ENCODE results near the gene DNAJC15.

Gene DNAJC15

DNA sequence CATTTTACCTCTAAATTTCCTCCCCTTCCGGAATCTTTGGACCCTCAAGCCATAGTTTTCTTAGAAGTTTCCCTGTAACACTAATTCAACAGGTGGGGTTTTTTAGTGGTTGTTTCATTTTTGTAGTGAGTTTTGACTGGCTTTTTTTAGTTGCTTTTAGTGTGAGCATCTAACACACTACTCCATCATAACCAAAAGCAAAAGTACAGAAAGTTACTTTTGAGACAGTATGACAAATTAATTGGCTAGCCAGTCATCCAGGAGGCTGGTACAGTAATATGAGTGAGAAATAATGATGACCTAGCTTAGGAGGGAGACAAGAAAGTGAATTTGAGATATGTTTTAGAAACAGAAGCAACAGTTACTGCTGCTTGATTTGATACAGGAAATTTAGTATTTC, 71.5 kb downstream of the DNAJC15 start:
- Histone ChIP-seq H3K27ac (ENCODE audit: low read depth, low read length) (no peak overlapping the region), H3K9me3 (ENCODE audit: control insufficient read depth in 5 of 5, low read length in 5 of 5) (no peaks in the 10 kb centered on the region), H3K4me1 (ENCODE audit: control insufficient read depth in 5 of 5, insufficient read depth in 5 of 5, low read length in 5 of 5) (peaks cover 0 to 6% (median 3%) of the 10 kb centered on the region in 5 donors), H3K27me3 (ENCODE audit: control insufficient read depth in 5 of 5, insufficient read depth in 4 of 5, low read length in 5 of 5) (no peaks in the 10 kb centered on the region), H3K36me3 (ENCODE audit: control insufficient read depth in 5 of 5, insufficient read depth in 5 of 5, low read length in 5 of 5) (peaks cover 0 to 3% (median 0%) of the 10 kb centered on the region in 5 donors), H3K9ac (ENCODE audit: low read length in 5 of 5) (no peak overlapping the region), H3K4me3 (ENCODE audit: low read depth in 1 of 5, low read length in 5 of 5) (no peak overlapping the region)

- Histone ChIP-seq H3K27ac (ENCODE audit: low read depth, low read length) (no peak overlapping the region), H3K4me1 (ENCODE audit: control insufficient read depth in 5 of 5, insufficient read depth in 5 of 5, low read length in 5 of 5) (peaks cover 0 to 6% (median 3%) of the 10 kb centered on the region in 5 donors)
These were observed 72.7 kb downstream of the DNAJC15 start for GRCh38 chr13:43095771-43096719.

DNA sequence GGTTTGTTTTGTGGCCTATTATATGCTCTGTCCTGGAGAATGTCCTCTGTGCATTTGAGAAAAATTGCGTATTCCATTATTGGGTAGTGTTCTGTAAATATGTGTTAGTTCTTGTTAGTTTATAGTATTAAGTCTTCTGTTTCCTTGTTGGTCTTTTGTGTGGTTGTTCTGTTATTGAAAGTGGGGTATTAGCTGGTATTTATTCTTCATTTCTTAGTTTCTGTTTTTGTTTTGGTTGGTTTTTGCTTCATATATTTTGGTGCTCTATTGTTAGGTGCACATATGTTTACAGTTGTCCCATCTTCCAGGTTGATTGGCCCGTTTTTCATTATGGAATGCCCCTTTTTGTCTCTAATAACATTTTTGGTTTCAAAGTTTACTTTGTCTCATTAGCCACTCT, 77.3 kb downstream of the DNAJC15 start:
- Histone ChIP-seq H3K27ac (ENCODE audit: low read depth, low read length) (no peak overlapping the region), H3K9ac (ENCODE audit: low read length in 5 of 5) (no peak overlapping the region), H3K9me3 (ENCODE audit: control insufficient read depth in 5 of 5, low read length in 5 of 5) (peaks cover 0 to 9% (median 4%) of the 10 kb centered on the region in 5 donors), H3K36me3 (ENCODE audit: control insufficient read depth in 5 of 5, insufficient read depth in 5 of 5, low read length in 5 of 5) (peaks cover 0 to 3% (median 0%) of the 10 kb centered on the region in 5 donors), H3K27me3 (ENCODE audit: control insufficient read depth in 5 of 5, insufficient read depth in 4 of 5, low read length in 5 of 5) (no peaks in the 10 kb centered on the region), H3K4me1 (ENCODE audit: control insufficient read depth in 5 of 5, insufficient read depth in 5 of 5, low read length in 5 of 5) (peaks cover 0 to 6% (median under 1%) of the 10 kb centered on the region in 5 donors), H3K4me3 (ENCODE audit: low read depth in 1 of 5, low read length in 5 of 5) (no peak overlapping the region)

More at GRCh38 chr13:43095771-43096719, 72.7 kb downstream of the DNAJC15 start:
- no peak overlapping the region for H3K4me3 ChIP-seq (ENCODE audit: low read depth in 1 of 5, low read length in 5 of 5)
- H3K9me3 ChIP-seq (ENCODE audit: control insufficient read depth in 5 of 5, low read length in 5 of 5): peaks cover 0 to 3% (median 0%) of the 10 kb centered on the region in 5 donors
- H3K9ac ChIP-seq (ENCODE audit: low read length in 5 of 5): no peak overlapping the region
- H3K27me3 ChIP-seq (ENCODE audit: control insufficient read depth in 5 of 5, insufficient read depth in 4 of 5, low read length in 5 of 5): no peaks in the 10 kb centered on the region
- H3K36me3 ChIP-seq (ENCODE audit: control insufficient read depth in 5 of 5, insufficient read depth in 5 of 5, low read length in 5 of 5): peaks cover 0 to 3% (median 0%) of the 10 kb centered on the region in 5 donors

DNA sequence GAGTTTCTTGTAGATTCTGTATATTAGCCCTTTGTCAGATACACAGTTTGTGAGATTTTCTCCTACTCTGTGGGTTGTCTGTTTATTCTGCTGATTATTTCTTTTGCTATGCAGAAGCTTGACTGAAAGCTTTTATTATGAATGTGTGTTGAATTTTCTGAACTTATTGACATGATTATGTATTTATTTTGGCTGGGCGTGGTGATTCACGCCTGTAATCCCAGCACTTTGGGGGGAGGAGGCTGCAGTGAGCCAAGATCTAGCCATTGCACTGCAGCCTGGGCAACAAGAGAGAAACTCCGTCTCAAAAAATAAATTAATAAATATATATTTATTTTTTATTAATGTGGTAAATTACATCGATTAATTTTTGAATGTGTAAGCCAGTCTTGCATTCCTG, 78.9 kb downstream of the DNAJC15 start:
- H3K4me1 ChIP-seq (ENCODE audit: control insufficient read depth in 5 of 5, insufficient read depth in 5 of 5, low read length in 5 of 5): no peaks in the 10 kb centered on the region
- H3K9ac ChIP-seq (ENCODE audit: low read length in 5 of 5): no peak overlapping the region
- peaks cover 0 to 4% (median 0%) of the 10 kb centered on the region in 5 donors for H3K36me3 ChIP-seq (ENCODE audit: control insufficient read depth in 5 of 5, insufficient read depth in 5 of 5, low read length in 5 of 5)
- H3K27ac ChIP-seq (ENCODE audit: low read depth, low read length): no peak overlapping the region
- no peak overlapping the region for H3K4me3 ChIP-seq (ENCODE audit: low read depth in 1 of 5, low read length in 5 of 5)
- peaks cover 0 to 9% (median 4%) of the 10 kb centered on the region in 5 donors for H3K9me3 ChIP-seq (ENCODE audit: control insufficient read depth in 5 of 5, low read length in 5 of 5)
- H3K27me3 ChIP-seq (ENCODE audit: control insufficient read depth in 5 of 5, insufficient read depth in 4 of 5, low read length in 5 of 5): no peaks in the 10 kb centered on the region

DNA sequence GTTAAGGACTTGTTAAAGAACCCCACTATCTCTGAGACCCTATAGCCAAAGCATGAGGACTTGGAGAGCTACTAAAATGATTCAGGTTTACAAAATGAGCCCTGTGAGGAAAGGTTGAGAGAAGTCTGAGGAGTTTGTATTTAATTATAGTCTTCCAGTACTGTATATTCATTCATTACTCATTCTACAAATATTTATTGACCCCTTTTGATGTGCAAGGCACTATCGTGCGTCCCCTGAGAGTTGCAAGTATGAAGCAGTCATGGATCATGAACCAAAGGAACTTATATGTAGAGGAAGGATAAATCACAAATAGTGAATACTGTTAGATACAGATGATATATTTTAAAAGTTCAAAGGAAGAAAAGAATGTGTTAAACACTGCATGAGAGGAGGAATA, 84.4 kb downstream of the DNAJC15 start:
- peaks cover 0 to 13% (median 0%) of the 10 kb centered on the region in 5 donors for H3K36me3 ChIP-seq (ENCODE audit: control insufficient read depth in 5 of 5, insufficient read depth in 5 of 5, low read length in 5 of 5)
- H3K4me1 ChIP-seq (ENCODE audit: control insufficient read depth in 5 of 5, insufficient read depth in 5 of 5, low read length in 5 of 5): peaks cover 0 to 13% (median 0%) of the 10 kb centered on the region in 5 donors
- H3K4me3 ChIP-seq (ENCODE audit: low read depth in 1 of 5, low read length in 5 of 5): no peak overlapping the region
- H3K27ac ChIP-seq (ENCODE audit: low read depth, low read length): no peak overlapping the region
- H3K9ac ChIP-seq (ENCODE audit: low read length in 5 of 5): no peak overlapping the region
- H3K27me3 ChIP-seq (ENCODE audit: control insufficient read depth in 5 of 5, insufficient read depth in 4 of 5, low read length in 5 of 5): no peaks in the 10 kb centered on the region
- no peaks in the 10 kb centered on the region for H3K9me3 ChIP-seq (ENCODE audit: control insufficient read depth in 5 of 5, low read length in 5 of 5)

DNA sequence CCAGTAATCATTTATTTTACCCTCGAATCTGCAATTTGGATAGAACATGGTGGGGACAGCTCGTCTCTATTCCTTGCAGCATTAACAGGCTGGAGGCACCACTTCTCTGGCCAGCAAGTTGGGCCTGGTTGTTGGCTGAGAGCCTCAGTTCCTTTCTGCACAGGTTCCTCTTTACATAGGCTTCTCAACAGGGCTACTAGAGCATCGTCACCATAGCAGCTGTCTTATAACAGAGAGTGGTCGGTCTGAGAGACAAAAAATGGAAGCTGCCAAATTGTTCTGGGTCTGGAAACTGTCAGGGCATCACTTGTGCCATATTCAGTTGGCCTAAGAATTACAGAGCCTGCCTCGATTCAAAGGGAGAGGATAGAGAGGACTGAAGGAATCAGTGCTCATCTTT, 86.7 kb downstream of the DNAJC15 start:
- no peak overlapping the region for H3K9ac ChIP-seq (ENCODE audit: low read length in 5 of 5)
- peaks cover 0 to 13% (median 0%) of the 10 kb centered on the region in 5 donors for H3K4me1 ChIP-seq (ENCODE audit: control insufficient read depth in 5 of 5, insufficient read depth in 5 of 5, low read length in 5 of 5)
- H3K27me3 ChIP-seq (ENCODE audit: control insufficient read depth in 5 of 5, insufficient read depth in 4 of 5, low read length in 5 of 5): no peaks in the 10 kb centered on the region
- no peak overlapping the region for H3K27ac ChIP-seq (ENCODE audit: low read depth, low read length)
- no peaks in the 10 kb centered on the region for H3K9me3 ChIP-seq (ENCODE audit: control insufficient read depth in 5 of 5, low read length in 5 of 5)
- H3K4me3 ChIP-seq (ENCODE audit: low read depth in 1 of 5, low read length in 5 of 5): no peak overlapping the region
- H3K36me3 ChIP-seq (ENCODE audit: control insufficient read depth in 5 of 5, insufficient read depth in 5 of 5, low read length in 5 of 5): peaks cover 0 to 13% (median 0%) of the 10 kb centered on the region in 5 donors

GRCh38 chr13:43110658-43111057, 87.3 kb downstream of the DNAJC15 start:
- Histone ChIP-seq H3K36me3 (ENCODE audit: control insufficient read depth in 5 of 5, insufficient read depth in 5 of 5, low read length in 5 of 5) (peaks cover 0 to 13% (median 0%) of the 10 kb centered on the region in 5 donors), H3K9ac (ENCODE audit: low read length in 5 of 5) (no peak overlapping the region), H3K27me3 (ENCODE audit: control insufficient read depth in 5 of 5, insufficient read depth in 4 of 5, low read length in 5 of 5) (no peaks in the 10 kb centered on the region), H3K4me1 (ENCODE audit: control insufficient read depth in 5 of 5, insufficient read depth in 5 of 5, low read length in 5 of 5) (peaks cover 0 to 13% (median 0%) of the 10 kb centered on the region in 5 donors), H3K27ac (ENCODE audit: low read depth, low read length) (no peak overlapping the region), H3K4me3 (ENCODE audit: low read depth in 1 of 5, low read length in 5 of 5) (no peak overlapping the region), H3K9me3 (ENCODE audit: control insufficient read depth in 5 of 5, low read length in 5 of 5) (no peaks in the 10 kb centered on the region)

GRCh38 chr13:43111559-43112400, 88.4 kb downstream of the DNAJC15 start:
- H3K27ac ChIP-seq (ENCODE audit: low read depth, low read length): no peak overlapping the region
- H3K36me3 ChIP-seq (ENCODE audit: control insufficient read depth in 5 of 5, insufficient read depth in 5 of 5, low read length in 5 of 5): peaks cover 0 to 13% (median 0%) of the 10 kb centered on the region in 5 donors
- H3K27me3 ChIP-seq (ENCODE audit: control insufficient read depth in 5 of 5, insufficient read depth in 4 of 5, low read length in 5 of 5): no peaks in the 10 kb centered on the region
- no peaks in the 10 kb centered on the region for H3K9me3 ChIP-seq (ENCODE audit: control insufficient read depth in 5 of 5, low read length in 5 of 5)
- H3K4me3 ChIP-seq (ENCODE audit: low read depth in 1 of 5, low read length in 5 of 5): no peak overlapping the region
- peaks cover 0 to 13% (median 0%) of the 10 kb centered on the region in 5 donors for H3K4me1 ChIP-seq (ENCODE audit: control insufficient read depth in 5 of 5, insufficient read depth in 5 of 5, low read length in 5 of 5)
- no peak overlapping the region for H3K9ac ChIP-seq (ENCODE audit: low read length in 5 of 5)

DNA sequence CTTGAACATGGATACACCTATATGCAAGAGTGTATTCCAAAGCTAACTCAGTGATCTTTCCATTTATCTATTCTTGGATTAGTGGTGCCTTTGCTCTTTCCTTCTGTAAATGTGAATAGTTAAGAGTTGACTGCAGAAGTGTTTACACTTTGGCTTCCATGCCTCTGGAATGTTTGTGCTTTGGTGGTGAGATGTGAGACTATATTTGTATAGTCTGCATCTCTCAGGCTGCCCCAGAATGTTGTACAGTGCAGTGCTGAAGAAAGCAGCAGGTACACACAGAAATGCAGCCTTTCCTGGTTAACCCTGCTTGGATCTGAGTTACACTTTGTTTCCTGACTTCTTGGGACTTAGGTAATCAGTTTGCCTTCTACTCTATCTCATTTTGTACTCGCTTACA, 90.2 kb downstream of the DNAJC15 start:
- H3K4me1 ChIP-seq (ENCODE audit: control insufficient read depth in 5 of 5, insufficient read depth in 5 of 5, low read length in 5 of 5): peaks cover 0 to 5% (median 0%) of the 10 kb centered on the region in 5 donors

More for the DNA sequence above, 90.2 kb downstream of the DNAJC15 start:
- Histone ChIP-seq H3K9me3 (ENCODE audit: control insufficient read depth in 5 of 5, low read length in 5 of 5) (no peaks in the 10 kb centered on the region), H3K27me3 (ENCODE audit: control insufficient read depth in 5 of 5, insufficient read depth in 4 of 5, low read length in 5 of 5) (no peaks in the 10 kb centered on the region), H3K36me3 (ENCODE audit: control insufficient read depth in 5 of 5, insufficient read depth in 5 of 5, low read length in 5 of 5) (peaks cover 0 to 3% (median 0%) of the 10 kb centered on the region in 5 donors), H3K9ac (ENCODE audit: low read length in 5 of 5) (no peak overlapping the region), H3K27ac (ENCODE audit: low read depth, low read length) (no peak overlapping the region), H3K4me3 (ENCODE audit: low read depth in 1 of 5, low read length in 5 of 5) (no peak overlapping the region)

Data from subcutaneous abdominal adipose tissue (tissue), 5 donors.